SU-DHL-6 (cell line): Measurements from ENCODE around the gene OTUD1.
A peak's percentile ranks its signal among the peaks of the same experiment; 100 is the strongest.

Experiments
- H2AFZ ChIP-seq: fragments of 200-600 bp; sonication (generic); 2 replicates; pipeline ENCODE4 v1.6.1; 2014; ENCODE audit warnings: low read depth, mild to moderate bottlenecking, moderate library complexity, mixed read lengths, antibody characterized with exemption, low read length; ENCODE audit not compliant: severe bottlenecking
- H3F3A ChIP-seq: fragments of 200-600 bp; shearing (Covaris generic); 2 replicates; pipeline ENCODE4 v1.6.0; 2016; ENCODE audit warnings: antibody characterized with exemption, mild to moderate bottlenecking; ENCODE audit not compliant: insufficient read depth
- H3K27ac ChIP-seq: fragments of 200-600 bp; sonication (generic); 2 replicates; pipeline ENCODE4 v1.5.1; 2016; ENCODE audit warnings: low read depth, mild to moderate bottlenecking, low read length, moderate library complexity, mixed read lengths
- H3K27me3 ChIP-seq: fragments of 200-600 bp; sonication (generic), shearing (Covaris generic); 2 replicates; pipeline ENCODE4 v1.6.0; 2014; ENCODE audit warnings: mild to moderate bottlenecking, low read length
- H3K36me3 ChIP-seq: fragments of 200-600 bp; sonication (generic); 2 replicates; pipeline ENCODE4 v1.6.1; 2014; ENCODE audit warnings: mild to moderate bottlenecking, low read length, mixed read lengths
- H3K4me2 ChIP-seq: fragments of 300-600, 200-600 bp; shearing (Covaris generic), sonication (generic); 2 replicates; pipeline ENCODE4 v1.6.0; 2014; ENCODE audit warnings: low read length, low read depth, mild to moderate bottlenecking; ENCODE audit not compliant: poor library complexity, severe bottlenecking
- H3K4me3 ChIP-seq: fragments of 200-600 bp; sonication (generic); 2 replicates; pipeline ENCODE4 v1.5.1; 2014; ENCODE audit warnings: antibody characterized with exemption, low read length, mild to moderate bottlenecking, mixed read lengths; ENCODE audit not compliant: insufficient read depth, poor library complexity, severe bottlenecking
- H3K79me2 ChIP-seq: fragments of 200-600 bp; sonication (generic); 2 replicates; pipeline ENCODE4 v1.6.1; 2014; ENCODE audit warnings: mild to moderate bottlenecking, low read length, moderate library complexity; ENCODE audit not compliant: insufficient read depth
- H3K9ac ChIP-seq: fragments of 200-600 bp; sonication (generic); 2 replicates; pipeline ENCODE4 v1.7.0; 2014; ENCODE audit warnings: mild to moderate bottlenecking, low read length
- H3K9me2 ChIP-seq: fragments of 200-600 bp; sonication (generic); replicated peaks from 2 replicates; pipeline ENCODE4 v1.6.1; 2014; ENCODE audit warnings: low read length; ENCODE audit not compliant: insufficient read depth
- H3K9me3 ChIP-seq: fragments of 200-600 bp; sonication (generic); 2 replicates; pipeline ENCODE4 v1.6.1; 2014; ENCODE audit warnings: low read length, mixed read lengths; ENCODE audit not compliant: insufficient read depth
- H4K20me1 ChIP-seq: fragments of 200-600 bp; sonication (generic); 2 replicates; pipeline ENCODE4 v1.6.1; 2014; ENCODE audit warnings: low read depth, mild to moderate bottlenecking, antibody characterized with exemption, low read length, moderate library complexity, mixed read lengths
- CTCF ChIP-seq: fragments of 200-600 bp; sonication (generic); IDR thresholded peaks from one replicate; pipeline ENCODE4 v1.5.1; 2017; ENCODE audit warnings: antibody characterized with exemption, mild to moderate bottlenecking, low read length, moderate library complexity; ENCODE audit not compliant: insufficient read depth, poor library complexity, severe bottlenecking
- EZH2phosphoT487 ChIP-seq: fragments of 200-600 bp; sonication (generic), shearing (Covaris generic); conservative IDR thresholded peaks from 2 replicates; pipeline ENCODE4 v1.6.1; 2018; ENCODE audit warnings: mild to moderate bottlenecking, antibody characterized with exemption, low read length, moderate library complexity, mixed read lengths

Gene OTUD1

GRCh38 chr10:23435378-23435777 is 3.5 kb upstream of the OTUD1 start:
- no peak overlapping the region for H3K9ac ChIP-seq

GRCh38 chr10:23436983-23437382 is 1.9 kb upstream of the OTUD1 start:
- TF ChIP-seq CTCF (no peak), EZH2phosphoT487 (no peak)
- no peak overlapping the region for H2AFZ ChIP-seq
- no peak overlapping the region for H3K4me3 ChIP-seq
- H3K9me3 ChIP-seq, result no peaks in the 10 kb centered on the region
- H4K20me1 ChIP-seq, result no peaks in the 10 kb centered on the region
- no peaks in the 10 kb centered on the region for H3K79me2 ChIP-seq
- H3K9me2 ChIP-seq, result no peaks in the 10 kb centered on the region
- no peak overlapping the region for H3K27ac ChIP-seq
- H3K27me3 ChIP-seq, result no peaks in the 10 kb centered on the region
- H3K36me3 ChIP-seq, result no peaks in the 10 kb centered on the region
- H3K4me2 ChIP-seq, result no peak overlapping the region
- H3F3A ChIP-seq, result no peaks in the 10 kb centered on the region; the same call in 1 of the 2 replicates
- H3K9ac ChIP-seq, result no peak overlapping the region

More at GRCh38 chr10:23435378-23435777, 3.5 kb upstream of the OTUD1 start:
- Histone ChIP-seq H3K9me2 (no peaks in the 10 kb centered on the region), H3F3A (no peaks in the 10 kb centered on the region; the same call in 1 of the 2 replicates), H3K4me3 (no peak overlapping the region), H3K36me3 (no peaks in the 10 kb centered on the region), H4K20me1 (no peaks in the 10 kb centered on the region), H3K27me3 (no peaks in the 10 kb centered on the region), H3K79me2 (no peaks in the 10 kb centered on the region), H3K27ac (no peak overlapping the region), H2AFZ (no peak overlapping the region), H3K4me2 (no peak overlapping the region), H3K9me3 (no peaks in the 10 kb centered on the region)
- TF ChIP-seq CTCF, result no peak
- no peak for TF ChIP-seq EZH2phosphoT487

GRCh38 chr10:23437963-23438546 is 820 bp upstream of the OTUD1 start:
- no peak overlapping the region for H3K4me3 ChIP-seq
- no peak for TF ChIP-seq CTCF
- H3K9me2 ChIP-seq, result no peaks in the 10 kb centered on the region
- no peaks in the 10 kb centered on the region for H3K27me3 ChIP-seq
- no peaks in the 10 kb centered on the region for H4K20me1 ChIP-seq
- no peaks in the 10 kb centered on the region for H3K9me3 ChIP-seq
- no peaks in the 10 kb centered on the region; the same call in 1 of the 2 replicates for H3F3A ChIP-seq
- peak overlapping the region; percentile 33; the same call in 1 of the 2 replicates for H3K9ac ChIP-seq
- no peaks in the 10 kb centered on the region for H3K36me3 ChIP-seq
- peak overlapping the region; percentile 66 for H2AFZ ChIP-seq
- no peak overlapping the region for H3K27ac ChIP-seq
- no peaks in the 10 kb centered on the region for H3K79me2 ChIP-seq
- H3K4me2 ChIP-seq, result peak overlapping the region; percentile 50
